ENCODE data around the gene EMILIN3. TPM values are rescaled to one million over a fixed set of nuclear protein-coding genes. Genes with fewer than 3 reads are reported as not detected.
A peak's percentile ranks its signal among the peaks of the same experiment; 100 is the strongest.

EMILIN3 gene
- total RNA-seq, 1 donor from 2014 or later: 0.40 TPM

DNA sequence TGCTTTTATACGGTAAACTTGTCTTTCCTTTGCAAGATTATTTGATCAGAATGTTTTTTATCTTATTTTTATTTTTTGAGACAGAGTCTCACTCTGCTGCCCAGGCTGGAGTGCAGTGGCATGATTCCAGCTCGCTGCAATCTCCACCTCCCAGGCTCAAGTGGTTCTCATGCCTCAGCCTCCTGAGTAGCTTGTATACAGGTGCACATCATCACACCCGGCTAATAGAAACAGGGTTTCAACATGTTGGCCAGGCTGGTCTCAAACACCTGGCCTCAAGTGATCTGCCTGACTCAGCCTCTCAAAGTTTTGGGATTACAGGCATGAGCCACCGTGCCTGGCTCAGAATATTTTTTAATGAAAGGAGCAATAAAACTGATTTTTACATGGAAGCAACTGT, 34.9 kb downstream of the EMILIN3 start:
- no peak for DNase-seq (ENCODE audit: low read depth)
- TF ChIP-seq, protein P1, sequence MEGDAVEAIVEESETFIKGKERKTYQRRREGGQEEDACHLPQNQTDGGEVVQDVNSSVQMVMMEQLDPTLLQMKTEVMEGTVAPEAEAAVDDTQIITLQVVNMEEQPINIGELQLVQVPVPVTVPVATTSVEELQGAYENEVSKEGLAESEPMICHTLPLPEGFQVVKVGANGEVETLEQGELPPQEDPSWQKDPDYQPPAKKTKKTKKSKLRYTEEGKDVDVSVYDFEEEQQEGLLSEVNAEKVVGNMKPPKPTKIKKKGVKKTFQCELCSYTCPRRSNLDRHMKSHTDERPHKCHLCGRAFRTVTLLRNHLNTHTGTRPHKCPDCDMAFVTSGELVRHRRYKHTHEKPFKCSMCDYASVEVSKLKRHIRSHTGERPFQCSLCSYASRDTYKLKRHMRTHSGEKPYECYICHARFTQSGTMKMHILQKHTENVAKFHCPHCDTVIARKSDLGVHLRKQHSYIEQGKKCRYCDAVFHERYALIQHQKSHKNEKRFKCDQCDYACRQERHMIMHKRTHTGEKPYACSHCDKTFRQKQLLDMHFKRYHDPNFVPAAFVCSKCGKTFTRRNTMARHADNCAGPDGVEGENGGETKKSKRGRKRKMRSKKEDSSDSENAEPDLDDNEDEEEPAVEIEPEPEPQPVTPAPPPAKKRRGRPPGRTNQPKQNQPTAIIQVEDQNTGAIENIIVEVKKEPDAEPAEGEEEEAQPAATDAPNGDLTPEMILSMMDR (conservative IDR thresholded peaks at IDR 0.05; ENCODE audit: low read depth, low read length): no peak
- no peak overlapping the region for H3K4me3 ChIP-seq (ENCODE audit: low read depth, low read length)

DNA sequence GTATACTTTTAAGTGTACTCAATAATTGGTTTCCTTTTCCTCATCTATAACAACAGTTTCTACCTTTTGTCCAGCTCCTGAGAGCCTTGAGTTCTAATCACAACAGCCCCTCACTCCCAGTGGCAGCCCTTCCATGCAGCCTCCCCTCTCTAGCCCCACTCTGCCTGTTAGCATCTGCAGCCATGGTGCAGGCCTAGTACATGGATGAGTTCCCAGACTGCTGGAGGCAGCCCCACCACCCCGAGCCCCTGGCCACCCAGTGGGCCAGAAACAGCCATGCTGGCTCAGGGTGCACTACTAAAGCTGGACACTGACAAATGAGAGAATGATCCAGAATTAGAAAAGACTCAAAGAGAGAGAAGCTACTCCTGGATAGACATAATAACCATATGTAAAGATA, 35.7 kb downstream of the EMILIN3 start:
- H3K4me3 ChIP-seq (ENCODE audit: low read depth, low read length): no peak overlapping the region
- DNase-seq (ENCODE audit: low read depth): no peak
- TF ChIP-seq, protein P1 (conservative IDR thresholded peaks at IDR 0.05; ENCODE audit: low read depth, low read length): no peak

DNA sequence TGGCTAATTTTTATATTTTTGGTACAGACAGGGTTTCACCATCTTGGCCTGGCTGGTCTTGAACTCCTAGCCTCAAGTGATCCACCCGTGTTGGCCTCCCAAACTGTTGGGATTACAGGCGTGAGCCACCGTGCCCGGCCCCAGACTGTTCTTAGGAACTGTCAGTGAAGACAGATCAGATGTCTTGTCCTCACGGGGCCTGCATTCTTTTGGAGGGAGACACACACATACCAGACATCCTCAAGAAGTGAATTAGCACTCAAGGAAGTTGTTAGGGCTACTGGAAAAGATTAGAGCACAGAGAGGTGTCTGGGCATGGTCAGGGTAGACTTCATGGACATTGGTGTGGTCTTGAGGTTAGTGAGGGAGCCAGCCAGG, 36.3 kb downstream of the EMILIN3 start:
- TF ChIP-seq, protein P1 (conservative IDR thresholded peaks at IDR 0.05; ENCODE audit: low read depth, low read length): no peak
- no peak overlapping the region for H3K4me3 ChIP-seq (ENCODE audit: low read depth, low read length)
- no peak for DNase-seq (ENCODE audit: low read depth)

DNA sequence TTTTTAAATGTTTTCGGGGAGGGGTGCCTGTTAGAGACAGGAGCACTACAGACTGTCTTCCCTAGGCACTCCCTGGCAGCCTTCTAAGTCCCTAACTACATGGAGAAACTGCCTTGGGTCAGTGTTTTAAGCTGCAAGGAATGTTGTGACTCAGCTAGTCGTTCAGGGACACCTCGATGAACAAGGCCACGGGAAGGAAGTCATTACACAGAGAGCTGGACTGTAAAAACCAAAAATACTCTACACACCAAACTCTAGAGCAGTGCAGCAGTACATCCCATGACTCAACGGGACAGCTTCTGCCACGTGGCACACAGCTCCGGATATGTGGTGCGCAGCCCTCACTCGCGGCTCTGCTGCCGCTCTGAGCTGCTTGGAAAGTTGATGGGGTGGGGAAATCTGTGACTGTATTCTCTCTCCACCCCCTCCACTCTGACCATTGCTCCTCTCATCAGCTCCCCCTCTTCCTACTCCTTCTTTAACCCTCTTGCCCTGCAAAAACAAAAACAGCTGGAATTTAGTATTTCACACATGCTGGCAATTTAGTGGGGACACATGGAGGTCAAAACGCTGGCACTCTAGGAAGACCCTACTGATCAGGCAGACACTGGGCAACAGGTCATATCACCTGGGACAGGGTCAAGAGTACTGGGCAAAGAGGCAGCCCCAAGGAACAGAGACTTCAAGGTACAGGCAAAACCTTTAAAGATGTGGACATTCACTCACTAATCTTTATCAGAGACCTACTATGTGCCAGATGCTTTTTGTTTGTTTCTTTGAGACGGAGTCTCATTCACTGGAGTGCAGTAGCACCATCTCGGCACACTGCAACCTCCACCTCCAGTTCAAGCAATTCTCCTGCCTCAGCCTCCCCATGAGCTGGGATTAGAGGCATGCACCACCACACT, 36.9 kb downstream of the EMILIN3 start:
- no peak overlapping the region for H3K4me3 ChIP-seq (ENCODE audit: low read depth, low read length)
- peak; percentile 98 for DNase-seq (ENCODE audit: low read depth)
- TF ChIP-seq, protein P1 (conservative IDR thresholded peaks at IDR 0.05; ENCODE audit: low read depth, low read length): no peak

DNA sequence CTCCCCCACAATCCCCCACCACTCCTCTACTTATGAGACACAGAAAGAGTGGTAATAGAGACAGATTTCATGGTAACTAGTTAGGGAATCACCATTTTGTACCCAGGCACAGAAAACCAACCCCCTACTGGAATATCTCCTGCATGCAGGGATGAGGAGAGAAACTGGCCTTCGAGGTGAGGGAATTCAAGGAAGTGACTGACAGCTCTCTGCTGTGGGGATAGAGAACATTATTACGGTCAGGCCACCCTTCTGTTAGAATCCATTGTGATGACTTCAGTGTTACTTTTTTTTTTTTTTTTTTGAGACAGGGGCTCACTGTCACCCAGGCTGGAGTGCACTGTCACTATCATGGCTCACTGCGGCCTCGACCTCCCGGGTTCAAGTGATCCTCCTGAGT, 39.4 kb downstream of the EMILIN3 start:
- TF ChIP-seq, protein P1 (conservative IDR thresholded peaks at IDR 0.05; ENCODE audit: low read depth, low read length): no peak
- H3K4me3 ChIP-seq (ENCODE audit: low read depth, low read length): no peak overlapping the region
- DNase-seq (ENCODE audit: low read depth): no peak

DNA sequence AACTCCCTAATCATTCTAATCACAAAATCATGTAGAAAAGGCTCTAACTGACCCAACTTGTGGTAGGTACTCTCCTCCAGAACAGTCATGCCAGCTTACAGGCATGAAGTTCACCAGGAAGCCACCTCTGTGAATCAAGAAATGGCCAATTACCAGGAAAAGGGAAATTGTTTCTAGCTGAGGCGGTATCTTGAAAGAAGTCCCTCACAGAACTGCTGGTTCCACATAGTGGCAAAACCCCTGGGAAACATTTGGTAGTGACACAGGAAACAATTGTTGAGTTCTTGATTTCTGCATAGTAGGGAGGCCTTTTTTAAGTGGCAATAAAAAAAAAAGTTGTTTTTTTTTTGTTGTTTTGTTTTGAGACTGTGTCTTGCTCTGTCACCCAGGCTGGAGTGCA, 45.6 kb downstream of the EMILIN3 start:
- TF ChIP-seq, protein P1 (conservative IDR thresholded peaks at IDR 0.05; ENCODE audit: low read depth, low read length): no peak
- no peak for DNase-seq (ENCODE audit: low read depth)
- no peak overlapping the region for H3K4me3 ChIP-seq (ENCODE audit: low read depth, low read length)

DNA sequence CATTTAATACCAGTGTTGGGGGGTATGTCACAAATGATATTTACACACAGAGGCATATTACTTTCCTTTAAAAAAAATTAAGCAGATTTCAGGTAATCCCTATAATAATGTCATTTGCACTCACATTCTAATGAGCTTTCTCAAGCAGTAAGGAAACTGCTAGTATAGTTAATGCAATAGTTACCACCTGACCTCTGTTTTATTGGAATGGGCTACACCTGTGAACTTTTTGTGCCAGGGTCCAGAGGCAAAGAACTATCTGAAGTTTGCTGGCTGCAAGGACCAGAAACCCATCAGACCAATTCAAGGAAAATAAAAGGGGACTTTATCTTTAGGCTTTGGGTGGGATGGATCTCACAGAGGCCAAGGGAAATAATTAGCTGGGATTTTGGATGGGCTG, 46.2 kb downstream of the EMILIN3 start:
- TF ChIP-seq, protein P1 (conservative IDR thresholded peaks at IDR 0.05; ENCODE audit: low read depth, low read length): no peak
- no peak overlapping the region for H3K4me3 ChIP-seq (ENCODE audit: low read depth, low read length)
- no peak for DNase-seq (ENCODE audit: low read depth)
